Measurements from ENCODE around the gene PXYLP1. TPM values are rescaled to one million over a fixed set of nuclear protein-coding genes. Genes with fewer than 3 reads are reported as not detected.

Gene PXYLP1
- total RNA-seq, 2 experiments from 2014 or later, result 3.6 to 4.2 TPM

DNA sequence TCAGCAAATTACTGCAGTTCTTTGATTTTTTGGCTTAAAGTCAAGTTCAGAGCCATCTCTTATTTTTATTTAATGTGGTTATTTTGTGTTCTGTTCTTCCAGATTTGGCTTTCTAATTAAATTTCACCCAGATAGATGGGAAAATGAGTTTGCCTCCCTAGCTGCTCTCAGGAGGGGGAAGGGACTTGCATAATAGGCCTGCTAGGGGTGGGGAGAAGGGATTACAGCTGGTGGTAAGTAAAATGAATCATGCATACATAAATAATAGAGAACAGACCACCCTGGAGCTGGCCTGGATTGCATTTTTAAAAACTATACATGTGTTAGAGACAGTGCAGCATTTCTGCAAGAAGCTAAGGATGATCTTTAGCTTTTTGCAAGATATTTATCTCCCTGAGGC, 3.9 kb upstream of the PXYLP1 start:
- no peak overlapping the region for H3K27ac ChIP-seq (ENCODE audit: low read depth, low read length, poor library complexity, severe bottlenecking)
- H3K4me3 ChIP-seq (ENCODE audit: low read depth, low read length, poor library complexity, severe bottlenecking), result no peak overlapping the region
- no peak for DNase-seq (ENCODE audit: low spot score)
- no peaks in the 10 kb centered on the region for H3K36me3 ChIP-seq (ENCODE audit: insufficient read depth, low read length)
- BruUV-seq (replicated peaks), result no TSS peak
- POLR2A ChIA-PET, result no interaction called here
- no peak for TF ChIP-seq EZH2phosphoT487 (IDR thresholded peaks at IDR 0.05; ENCODE audit: borderline replicate concordance, low read depth, low read length)
- TF ChIP-seq, protein P1, sequence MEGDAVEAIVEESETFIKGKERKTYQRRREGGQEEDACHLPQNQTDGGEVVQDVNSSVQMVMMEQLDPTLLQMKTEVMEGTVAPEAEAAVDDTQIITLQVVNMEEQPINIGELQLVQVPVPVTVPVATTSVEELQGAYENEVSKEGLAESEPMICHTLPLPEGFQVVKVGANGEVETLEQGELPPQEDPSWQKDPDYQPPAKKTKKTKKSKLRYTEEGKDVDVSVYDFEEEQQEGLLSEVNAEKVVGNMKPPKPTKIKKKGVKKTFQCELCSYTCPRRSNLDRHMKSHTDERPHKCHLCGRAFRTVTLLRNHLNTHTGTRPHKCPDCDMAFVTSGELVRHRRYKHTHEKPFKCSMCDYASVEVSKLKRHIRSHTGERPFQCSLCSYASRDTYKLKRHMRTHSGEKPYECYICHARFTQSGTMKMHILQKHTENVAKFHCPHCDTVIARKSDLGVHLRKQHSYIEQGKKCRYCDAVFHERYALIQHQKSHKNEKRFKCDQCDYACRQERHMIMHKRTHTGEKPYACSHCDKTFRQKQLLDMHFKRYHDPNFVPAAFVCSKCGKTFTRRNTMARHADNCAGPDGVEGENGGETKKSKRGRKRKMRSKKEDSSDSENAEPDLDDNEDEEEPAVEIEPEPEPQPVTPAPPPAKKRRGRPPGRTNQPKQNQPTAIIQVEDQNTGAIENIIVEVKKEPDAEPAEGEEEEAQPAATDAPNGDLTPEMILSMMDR (conservative IDR thresholded peaks at IDR 0.05; ENCODE audit: low read length), result no peak
- H3K79me2 ChIP-seq (ENCODE audit: insufficient read depth, low read depth, low read length), result no peaks in the 10 kb centered on the region
- no peaks in the 10 kb centered on the region for H3K9me2 ChIP-seq (ENCODE audit: insufficient read depth, low read length)
- H3K4me1 ChIP-seq (ENCODE audit: insufficient read depth, low read length, poor library complexity, severe bottlenecking), result peaks cover 7% of the 10 kb centered on the region
- intact Hi-C loops (cut with micrococcal nuclease; ENCODE audit: unreplicated experiment), result no loop called here
- CTCF ChIA-PET (ENCODE audit: unreplicated experiment), result no interaction called here
- H2AFZ ChIP-seq (ENCODE audit: low read length), result no peak overlapping the region
- peaks cover 12% of the 10 kb centered on the region for H3K9me3 ChIP-seq (ENCODE audit: low read length)
- no peak overlapping the region for H3K4me2 ChIP-seq (ENCODE audit: low read length)
- no peaks in the 10 kb centered on the region for H4K20me1 ChIP-seq (ENCODE audit: insufficient read depth, low read length)

DNA sequence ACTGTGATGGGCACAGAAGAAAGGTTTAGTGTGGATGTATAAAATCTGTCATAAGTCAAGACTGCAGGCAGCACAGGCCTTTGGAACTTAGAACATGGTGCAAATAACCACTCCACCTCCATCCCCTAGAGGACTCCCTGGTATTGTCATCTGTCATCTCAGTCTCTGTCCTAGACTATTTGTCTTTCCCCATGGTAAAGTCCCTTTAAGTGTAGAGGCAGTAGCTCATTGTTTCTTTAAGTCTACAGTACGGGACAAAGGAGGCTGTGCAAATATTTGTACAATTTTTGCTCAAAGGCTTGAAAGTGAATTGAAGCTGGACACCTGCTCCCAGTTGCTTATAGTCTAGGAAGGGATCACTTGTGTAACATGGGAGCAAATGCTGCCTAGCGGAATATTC, 3.2 kb upstream of the PXYLP1 start:
- H3K9me3 ChIP-seq (ENCODE audit: low read length), result peaks cover 6% of the 10 kb centered on the region
- no peaks in the 10 kb centered on the region for H3K36me3 ChIP-seq (ENCODE audit: insufficient read depth, low read length)
- no peak overlapping the region for H3K4me3 ChIP-seq (ENCODE audit: low read depth, low read length, poor library complexity, severe bottlenecking)
- no peaks in the 10 kb centered on the region for H3K9me2 ChIP-seq (ENCODE audit: insufficient read depth, low read length)
- no peak for TF ChIP-seq EZH2phosphoT487 (IDR thresholded peaks at IDR 0.05; ENCODE audit: borderline replicate concordance, low read depth, low read length)
- TF ChIP-seq, protein P1 (conservative IDR thresholded peaks at IDR 0.05; ENCODE audit: low read length), result no peak
- H3K79me2 ChIP-seq (ENCODE audit: insufficient read depth, low read depth, low read length), result no peaks in the 10 kb centered on the region
- no peak overlapping the region for H3K27ac ChIP-seq (ENCODE audit: low read depth, low read length, poor library complexity, severe bottlenecking)
- ChIA-PET POLR2A (no interaction called here), CTCF (ENCODE audit: unreplicated experiment) (no interaction called here)
- H4K20me1 ChIP-seq (ENCODE audit: insufficient read depth, low read length), result no peaks in the 10 kb centered on the region
- BruUV-seq (replicated peaks), result no TSS peak
- peaks cover 7% of the 10 kb centered on the region for H3K4me1 ChIP-seq (ENCODE audit: insufficient read depth, low read length, poor library complexity, severe bottlenecking)
- DNase-seq (ENCODE audit: low spot score), result no peak
- no peak overlapping the region for H2AFZ ChIP-seq (ENCODE audit: low read length)
- H3K4me2 ChIP-seq (ENCODE audit: low read length), result no peak overlapping the region
- intact Hi-C loops (cut with micrococcal nuclease; ENCODE audit: unreplicated experiment), result no loop called here

DNA sequence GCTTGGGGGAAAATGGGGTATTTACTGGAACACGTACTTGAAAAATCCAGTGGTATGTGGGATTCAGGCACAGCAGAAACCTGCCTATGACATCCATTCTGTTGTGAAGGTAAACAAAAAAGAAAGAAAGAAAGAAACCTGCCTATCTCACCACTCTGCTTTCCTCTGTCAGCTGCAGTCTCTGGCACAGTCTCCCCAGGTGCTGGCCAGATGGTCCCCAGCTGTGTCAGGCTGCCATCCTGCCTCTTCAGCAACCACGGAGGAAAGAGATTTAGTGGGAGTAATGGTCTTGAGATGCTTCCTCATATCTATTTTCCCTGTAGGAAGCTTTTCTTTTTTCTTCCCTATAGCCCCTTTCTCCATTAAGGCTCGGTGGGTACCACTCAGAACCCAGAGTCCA, 2.5 kb upstream of the PXYLP1 start:
- Histone ChIP-seq H2AFZ (ENCODE audit: low read length) (no peak overlapping the region), H3K27ac (ENCODE audit: low read depth, low read length, poor library complexity, severe bottlenecking) (no peak overlapping the region), H3K36me3 (ENCODE audit: insufficient read depth, low read length) (no peaks in the 10 kb centered on the region), H4K20me1 (ENCODE audit: insufficient read depth, low read length) (no peaks in the 10 kb centered on the region), H3K4me2 (ENCODE audit: low read length) (no peak overlapping the region), H3K4me1 (ENCODE audit: insufficient read depth, low read length, poor library complexity, severe bottlenecking) (peaks cover 7% of the 10 kb centered on the region), H3K79me2 (ENCODE audit: insufficient read depth, low read depth, low read length) (no peaks in the 10 kb centered on the region), H3K9me2 (ENCODE audit: insufficient read depth, low read length) (no peaks in the 10 kb centered on the region), H3K4me3 (ENCODE audit: low read depth, low read length, poor library complexity, severe bottlenecking) (no peak overlapping the region), H3K9me3 (ENCODE audit: low read length) (no peaks in the 10 kb centered on the region)
- intact Hi-C loops (cut with micrococcal nuclease; ENCODE audit: unreplicated experiment), result no loop called here
- DNase-seq (ENCODE audit: low spot score), result no peak
- ChIA-PET POLR2A (no interaction called here), CTCF (ENCODE audit: unreplicated experiment) (no interaction called here)
- TF ChIP-seq, protein P1 (conservative IDR thresholded peaks at IDR 0.05; ENCODE audit: low read length), result no peak
- TF ChIP-seq EZH2phosphoT487 (IDR thresholded peaks at IDR 0.05; ENCODE audit: borderline replicate concordance, low read depth, low read length), result no peak
- BruUV-seq (replicated peaks), result no TSS peak

All from OCI-LY7 (cell line).